Measurements from ENCODE around the gene CBFA2T2.
"Not testable (repeated sequence)": the region's sequence is repeated elsewhere in the genome, so short reads cannot be mapped to it uniquely, and the experiment has no call there.

- TF ChIP-seq CTCF, EP300 (IDR thresholded peaks at IDR 0.05): not testable (repeated sequence)
Measured at GRCh38 chr20:33561053-33561452, 71.2 kb downstream of the CBFA2T2 start.

All from tibial nerve (tissue), 4 donors.